M059J (cell line): ENCODE data around the gene EFR3B. TPM values are rescaled to one million over a fixed set of nuclear protein-coding genes. Genes with fewer than 3 reads are reported as not detected.
"Not testable (repeated sequence)": the region's sequence is repeated elsewhere in the genome, so short reads cannot be mapped to it uniquely, and the experiment has no call there.

Source experiments
- DNase-seq: peaks from one replicate; pipeline ENCODE4 v3.0.0-alpha.2; 2012; ENCODE audit warnings: low read depth
- total RNA-seq: library from RNA; depleted of rRNA; stranded (reverse); fragments of >200 nt; shearing (Covaris generic); gene quantifications from 2 replicates; pipeline ENCODE4 v1.2.3, GENCODE V29; 2014

The EFR3B gene
- total RNA-seq, 1 experiment from 2014 or later: 0.42 TPM

DNA sequence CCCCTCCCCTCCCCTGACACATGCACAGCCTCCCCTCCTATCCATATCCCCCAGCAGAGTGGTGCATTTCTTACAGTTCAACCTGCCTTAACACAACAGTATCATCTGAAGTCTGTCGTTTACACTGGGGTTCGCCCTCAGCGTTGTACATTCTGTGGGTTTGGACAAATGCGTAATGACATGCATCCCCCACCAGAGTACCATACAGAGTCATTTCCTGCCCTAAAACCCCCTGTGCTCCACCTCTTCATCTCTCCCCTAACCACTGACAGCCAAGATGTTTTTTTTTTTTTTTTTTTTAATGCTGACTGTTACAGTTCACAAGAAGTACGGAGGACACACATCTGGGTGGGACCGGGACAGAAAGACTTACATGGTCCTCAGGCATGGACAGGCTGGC, 103.9 kb downstream of the EFR3B start:
- no peak for DNase-seq

DNA sequence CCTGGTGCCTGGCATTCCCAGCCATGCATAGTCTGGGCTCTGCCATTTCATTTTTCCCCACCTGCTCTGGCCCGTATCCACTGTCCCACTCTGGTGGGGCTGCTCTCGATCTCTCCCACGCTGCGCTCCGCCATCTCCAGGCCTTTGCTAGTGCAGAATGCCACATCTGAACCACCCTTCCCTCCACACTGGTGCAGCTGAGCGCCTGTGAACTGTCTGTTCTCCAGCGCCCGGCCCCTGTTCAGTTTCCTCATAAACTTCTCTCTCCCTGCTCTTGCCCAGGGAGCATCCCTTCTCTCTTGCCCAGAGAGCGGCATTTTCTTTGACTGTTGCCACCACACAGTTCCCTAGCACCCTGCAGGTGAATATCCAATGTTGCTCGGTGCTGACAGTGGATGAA, 105.0 kb downstream of the EFR3B start:
- no peak for DNase-seq

GRCh38 chr2:25149646-25150045, 107.8 kb downstream of the EFR3B start:
- no peak for DNase-seq

- DNase-seq: peak; percentile 22
These were observed 109.1 kb downstream of the EFR3B start for GRCh38 chr2:25150993-25151392.

DNA sequence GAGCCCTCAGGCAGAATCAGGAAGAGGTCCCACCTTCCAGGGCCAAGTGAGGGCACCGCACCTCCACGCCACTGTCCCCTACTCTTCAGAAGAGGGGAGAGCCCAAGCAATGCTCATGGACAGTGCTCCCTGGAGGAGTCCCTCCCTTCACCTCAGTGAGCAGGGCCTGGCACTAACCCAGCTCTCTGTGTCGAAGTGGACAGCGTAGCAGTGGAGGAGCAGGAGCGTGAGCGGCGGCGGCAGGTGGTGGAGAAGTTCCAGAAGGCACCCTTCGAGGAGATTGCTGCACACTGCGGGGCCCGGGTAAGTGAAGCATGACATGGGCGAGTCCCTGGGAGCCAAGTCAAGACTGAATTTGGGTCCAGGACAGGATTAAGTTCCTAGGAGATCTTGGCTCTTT, 109.8 kb downstream of the EFR3B start:
- DNase-seq: no peak

- DNase-seq: no peak
These were observed 113.5 kb downstream of the EFR3B start for GRCh38 chr2:25155401-25155800.

- no peak for DNase-seq
These were observed 116.4 kb downstream of the EFR3B start for GRCh38 chr2:25158096-25158852.

GRCh38 chr2:25159949-25160348, 118.1 kb downstream of the EFR3B start:
- peak; percentile 16 for DNase-seq

DNA sequence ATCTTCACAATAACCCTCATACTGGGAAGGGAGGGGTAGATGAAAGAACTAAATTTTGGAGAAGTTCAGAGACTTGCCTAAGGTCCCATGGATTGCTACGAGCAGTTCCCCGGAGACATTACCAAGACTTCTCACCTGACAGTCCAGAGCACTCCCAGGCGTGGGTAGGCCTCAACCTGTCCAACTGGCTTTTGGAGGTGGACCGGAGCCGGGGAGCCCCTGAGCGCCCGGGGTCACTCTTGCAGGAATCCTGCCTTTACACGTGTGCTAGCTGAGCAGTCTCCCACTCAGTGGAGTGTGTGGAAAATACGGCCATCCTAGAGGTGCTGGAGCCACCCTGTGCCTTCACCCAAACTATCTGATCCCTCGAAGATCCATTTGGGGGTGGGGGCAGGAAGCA, 118.5 kb downstream of the EFR3B start:
- no peak for DNase-seq

- DNase-seq: no peak
These were observed 119.3 kb downstream of the EFR3B start for GRCh38 chr2:25161055-25161781.

- DNase-seq: not testable (repeated sequence)
These were observed 120.2 kb downstream of the EFR3B start for GRCh38 chr2:25162061-25162460.

DNA sequence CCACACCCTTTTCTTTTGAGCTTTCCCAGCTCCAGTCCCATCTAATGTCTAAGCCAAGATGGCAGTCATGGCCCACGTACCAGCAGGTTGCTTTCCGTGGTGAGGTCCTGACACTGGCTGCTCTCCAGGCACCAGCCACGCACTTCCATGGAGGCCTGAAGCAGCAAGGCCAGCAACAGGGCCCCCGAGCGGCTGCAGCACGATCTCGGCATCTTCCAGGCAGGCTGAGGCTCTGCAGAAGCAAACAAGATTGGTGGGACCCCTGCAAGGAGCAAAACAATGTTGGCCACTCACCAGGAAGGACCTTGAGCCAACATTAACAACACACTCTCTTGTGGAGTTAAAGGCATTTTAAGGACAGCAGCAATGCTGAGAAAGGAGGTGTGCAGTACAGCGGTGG, 122.7 kb downstream of the EFR3B start:
- no peak for DNase-seq

DNA sequence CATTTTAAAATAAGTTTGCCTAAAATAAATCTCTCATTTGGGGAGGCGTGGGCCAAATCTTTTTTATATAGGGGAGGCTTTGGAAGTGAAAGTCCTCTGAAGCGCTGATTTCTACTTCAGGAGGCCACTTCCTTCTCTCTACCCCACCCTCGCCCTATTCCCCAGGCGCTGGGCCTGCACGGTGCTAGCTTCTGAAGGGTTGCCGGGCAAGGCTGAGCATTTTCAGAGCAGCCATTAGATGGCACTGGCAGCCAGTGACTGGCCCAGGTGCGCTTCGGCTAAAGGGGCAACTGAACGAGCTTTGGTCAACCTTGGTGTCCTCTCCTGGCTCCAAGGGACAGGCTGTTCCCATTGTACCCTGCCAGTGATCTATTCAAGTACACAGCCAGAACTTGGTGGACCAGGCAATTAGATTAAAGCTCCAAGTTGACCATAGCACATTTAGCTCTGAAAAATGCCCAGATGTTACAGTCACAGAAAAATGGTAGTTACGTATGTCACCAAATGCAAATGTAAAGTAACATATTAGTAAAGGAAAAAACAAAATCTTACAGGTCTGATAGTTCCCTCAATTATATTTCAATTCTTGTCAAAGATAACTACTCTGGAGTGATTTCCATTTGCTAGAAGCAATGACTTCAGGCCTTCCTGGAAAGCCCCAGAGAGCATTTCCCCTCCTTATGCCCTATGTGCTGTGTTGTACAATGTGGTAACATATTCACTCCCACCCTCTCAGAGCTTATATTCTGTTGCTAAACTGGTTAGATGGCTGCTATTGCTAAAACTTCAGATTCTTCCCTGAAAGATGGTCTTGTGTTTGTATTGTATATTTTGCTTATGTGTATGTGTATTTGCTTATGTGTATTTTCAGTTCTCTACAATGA, 124.4 kb downstream of the EFR3B start:
- DNase-seq: peak; percentile 30

GRCh38 chr2:25168256-25169072, 126.6 kb downstream of the EFR3B start, which contains the start of gene POMC:
POMC (minus strand) TSS chr2:25168580; CDS start chr2:25164772, 3,808 bp downstream.
- peak; percentile 24 for DNase-seq

- no peak for DNase-seq
These were observed 127.2 kb downstream of the EFR3B start for GRCh38 chr2:25169073-25169470.

DNA sequence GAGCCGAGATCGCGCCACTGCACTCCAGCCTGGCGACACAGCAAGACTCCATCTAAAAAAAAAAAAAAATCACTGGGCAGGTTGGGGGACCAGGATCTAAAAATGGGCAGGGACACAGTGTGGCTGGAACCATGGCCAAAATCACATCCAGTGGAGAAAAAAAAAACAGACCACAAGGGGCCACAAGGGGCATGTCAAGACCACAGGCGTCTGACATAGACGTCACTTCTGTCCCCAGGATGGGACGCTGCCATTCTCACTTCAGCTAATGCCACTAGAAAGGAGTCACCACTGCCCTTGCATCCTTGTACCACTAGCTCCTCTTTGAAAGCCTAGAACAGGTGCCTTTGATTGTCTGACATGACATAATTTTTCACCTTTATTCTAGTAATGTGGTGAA, 129.0 kb downstream of the EFR3B start:
- no peak for DNase-seq

- DNase-seq: no peak
These were observed 131.8 kb downstream of the EFR3B start for GRCh38 chr2:25173719-25174118.

DNA sequence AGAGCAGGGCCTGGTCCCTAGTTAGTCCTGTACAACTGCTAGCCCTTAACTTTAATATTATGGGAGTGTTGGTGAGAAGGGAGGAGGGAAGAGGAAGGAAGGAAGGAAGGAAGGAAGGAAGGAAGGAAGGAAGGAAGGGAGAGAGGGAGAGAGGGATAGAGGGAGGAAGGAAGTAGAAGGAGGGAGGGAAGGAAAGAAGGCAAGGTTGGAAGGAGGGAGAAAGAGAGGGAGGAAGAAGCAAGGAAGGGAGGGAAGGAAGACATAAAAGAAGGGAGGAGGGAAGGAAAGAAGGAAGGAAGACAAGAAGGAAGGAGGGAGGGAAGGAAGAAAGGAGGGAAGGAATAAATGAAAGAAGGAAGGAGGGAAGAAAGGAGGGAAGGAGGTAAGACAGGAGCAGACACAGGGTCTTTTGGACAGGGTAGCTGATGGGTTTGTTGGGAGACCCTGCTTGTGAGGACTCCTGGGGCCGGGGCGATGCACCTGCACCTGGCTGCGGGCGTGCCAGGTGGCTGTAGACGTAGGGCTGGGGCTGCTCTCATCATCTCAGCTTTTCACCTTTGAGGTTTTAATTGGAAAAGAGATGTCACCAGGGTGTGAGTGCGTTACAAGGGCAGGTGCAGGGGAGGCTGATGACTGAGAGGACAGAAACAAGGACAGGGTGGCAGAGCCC, 132.5 kb downstream of the EFR3B start:
- no peak for DNase-seq

- no peak for DNase-seq
These were observed 134.3 kb downstream of the EFR3B start for GRCh38 chr2:25176138-25176537.

DNA sequence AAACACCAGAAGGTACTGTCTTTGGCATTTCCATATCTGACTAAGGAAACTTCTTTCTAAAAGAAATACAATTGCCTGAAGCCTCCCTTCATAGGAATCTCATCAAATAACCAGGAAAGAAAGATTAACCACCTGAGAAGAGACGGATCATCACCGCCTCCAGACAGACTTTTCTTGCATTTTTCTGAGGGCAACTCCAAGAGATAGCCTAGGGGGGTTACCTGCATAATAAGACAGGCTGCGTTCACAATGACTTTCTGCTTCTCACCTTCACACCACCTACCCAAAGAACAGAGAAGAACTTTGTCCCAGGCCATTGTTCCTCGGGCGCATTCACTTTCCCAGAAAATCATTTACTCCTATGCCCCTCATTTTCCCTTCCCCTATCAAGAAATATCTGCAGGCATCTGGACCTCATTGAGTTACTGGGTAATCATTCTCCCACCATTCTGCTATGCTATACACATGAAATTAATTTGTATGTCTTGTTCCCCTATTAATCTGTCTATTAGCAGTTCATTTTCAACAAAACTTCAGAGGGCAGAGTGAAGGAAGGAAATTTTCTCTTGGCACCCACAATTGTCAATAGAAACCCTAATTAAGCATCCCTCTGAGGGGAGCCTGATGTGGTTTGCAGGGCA, 134.8 kb downstream of the EFR3B start:
- DNase-seq: no peak
